HG02610 (cell line): ENCODE data around the gene UBR4.
"Not testable (repeated sequence)": the region's sequence is repeated elsewhere in the genome, so short reads cannot be mapped to it uniquely, and the experiment has no call there.

Experiments
- ATAC-seq: cut with Tn5 transposase; IDR thresholded peaks from one replicate; pipeline ENCODE4 v1.9.1; 2021; ENCODE audit warnings: mild to moderate bottlenecking, moderate library complexity; ENCODE audit not compliant: unreplicated experiment

The UBR4 gene

DNA sequence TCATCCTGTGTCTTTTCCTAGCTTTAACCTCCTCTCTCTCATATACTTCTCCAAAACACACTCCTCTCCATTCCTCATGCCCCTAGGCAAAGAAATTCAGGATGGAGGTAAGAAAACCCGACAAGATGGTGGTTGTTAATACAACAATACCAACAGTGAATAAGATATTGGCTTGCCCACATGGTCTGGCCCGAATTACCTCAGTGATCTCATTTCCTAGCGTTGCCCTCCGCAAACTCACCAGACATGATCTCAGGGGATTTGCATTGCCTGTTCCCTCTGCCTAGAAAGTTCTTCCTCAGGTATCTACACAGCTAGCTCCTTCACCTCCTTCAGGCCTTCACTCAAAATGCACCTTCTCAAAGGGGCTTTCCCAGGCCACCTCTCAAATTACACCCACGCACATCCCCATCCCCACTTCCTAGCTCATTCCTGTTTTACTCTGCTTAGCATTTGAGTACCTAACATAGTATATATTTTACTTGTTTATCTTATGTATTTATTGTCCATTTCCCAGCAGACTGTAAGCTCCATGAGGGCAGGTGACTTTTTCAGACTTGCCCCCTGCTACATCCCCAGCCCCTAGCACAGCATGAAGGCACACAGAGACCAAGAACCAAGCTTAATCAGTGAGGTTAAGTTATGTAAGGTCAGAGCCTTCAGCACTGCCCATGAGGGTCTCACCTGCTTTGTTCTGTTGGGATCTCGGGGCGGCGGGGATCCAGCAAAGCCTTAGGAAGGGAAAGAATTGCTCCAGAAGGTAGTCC is 10.2 kb upstream of the UBR4 start:
- ATAC-seq = no peak

- no peak for ATAC-seq
These were observed 9.4 kb upstream of the UBR4 start for GRCh38 chr1:19219451-19219850.

DNA sequence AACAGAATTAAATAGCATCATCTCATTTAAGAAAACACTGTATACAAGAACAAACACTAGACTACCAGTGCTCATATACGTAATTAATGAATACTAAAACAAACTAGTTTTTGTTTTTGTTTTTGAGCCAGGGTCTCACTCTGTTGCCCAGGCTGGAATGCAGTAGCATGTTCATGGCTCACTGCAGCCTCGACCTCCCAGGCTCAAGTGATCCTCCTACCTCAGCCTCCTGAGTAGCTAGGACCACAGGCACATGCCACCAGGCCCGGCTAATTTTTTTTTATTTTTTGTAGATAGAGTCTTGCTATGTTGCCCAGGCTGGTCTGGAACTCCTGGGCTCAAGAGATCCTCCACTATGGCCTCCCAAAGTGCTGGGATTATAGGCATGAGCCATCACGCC is 6.5 kb upstream of the UBR4 start:
- not testable (repeated sequence) for ATAC-seq

GRCh38 chr1:19213580-19213979 is 3.5 kb upstream of the UBR4 start:
- no peak for ATAC-seq

DNA sequence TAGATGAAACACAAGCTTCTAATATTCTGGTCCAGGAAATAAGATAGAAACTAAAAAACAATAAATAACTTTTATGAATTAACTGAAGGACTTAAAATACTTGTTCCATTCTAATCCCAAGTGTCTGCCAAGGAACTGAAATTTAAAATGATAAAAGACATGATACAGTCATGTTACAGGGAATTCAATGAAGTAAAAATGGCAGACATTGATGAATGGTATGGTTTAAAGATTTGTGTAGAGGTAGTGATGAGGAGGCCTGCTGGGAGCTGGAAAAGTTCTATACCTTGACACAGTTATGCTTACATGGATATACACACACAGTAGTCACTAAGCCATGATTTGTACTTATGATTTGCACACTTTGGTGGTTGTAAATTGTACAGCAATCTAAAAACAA is 2.1 kb upstream of the UBR4 start:
- ATAC-seq = no peak

- no peak for ATAC-seq
These were observed 895 bp upstream of the UBR4 start for GRCh38 chr1:19210772-19211549.

DNA sequence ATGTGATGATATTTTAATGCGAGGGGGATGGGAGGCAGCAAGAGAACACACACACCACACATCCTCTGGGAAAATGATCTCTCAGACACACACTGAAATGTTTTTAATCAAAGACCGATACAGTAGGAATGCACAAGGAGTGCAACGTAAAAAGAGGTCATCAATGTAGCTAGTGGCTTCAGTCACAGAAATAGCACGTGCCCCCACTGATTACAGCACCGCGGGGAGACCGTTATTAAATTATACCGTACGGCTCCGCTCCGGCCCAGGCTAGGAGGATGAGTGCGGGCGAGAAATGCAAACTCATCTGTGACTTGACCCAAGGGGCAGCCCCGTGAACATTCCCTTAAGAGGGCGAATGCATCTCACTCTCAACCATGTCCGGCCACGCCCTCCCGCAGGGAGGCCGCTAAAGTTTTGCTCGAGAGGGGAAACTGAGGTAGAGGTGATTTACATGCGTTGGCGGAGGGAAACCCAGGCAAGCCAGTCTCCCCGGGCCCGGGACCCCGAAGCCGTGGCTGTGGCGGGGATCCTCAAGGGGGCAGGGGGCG is 552 bp downstream of the UBR4 start:
- peak; percentile 56 for ATAC-seq

DNA sequence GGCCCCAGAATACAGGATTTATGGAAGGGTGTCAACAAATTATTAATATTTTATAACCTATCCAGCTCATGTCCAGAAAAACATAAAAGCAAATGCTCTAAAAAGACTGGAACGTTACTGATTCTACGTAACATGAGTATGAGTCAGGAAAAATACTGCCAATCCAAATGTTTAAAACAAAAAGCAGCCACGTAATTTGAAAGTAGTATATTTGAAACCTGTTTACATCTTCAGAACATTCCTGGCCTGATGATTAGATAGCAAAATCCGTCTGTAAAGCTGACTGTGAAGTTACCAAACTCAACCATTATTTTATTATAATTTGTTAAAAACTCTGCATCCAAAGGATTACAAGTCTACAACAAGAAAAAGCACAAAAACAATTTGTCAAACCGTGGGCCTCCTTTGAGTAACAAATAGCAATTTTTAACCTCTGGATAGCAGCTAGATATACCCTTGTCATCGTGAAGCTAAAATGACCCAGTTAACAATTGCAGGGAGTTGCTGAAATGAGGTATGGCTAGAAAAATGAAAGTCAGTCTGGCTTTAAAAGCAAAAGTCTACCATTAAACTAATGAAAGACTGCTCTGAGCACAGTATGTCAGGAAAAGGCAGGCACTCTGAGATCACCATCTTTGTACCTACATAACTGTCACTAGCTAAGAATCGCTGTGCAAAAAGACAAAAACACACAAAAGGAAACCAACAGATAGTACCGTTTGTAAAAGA is 1.2 kb downstream of the UBR4 start:
- ATAC-seq = no peak

GRCh38 chr1:19206947-19207346 is 3.1 kb downstream of the UBR4 start:
- ATAC-seq = no peak

- no peak for ATAC-seq
These were observed 4.2 kb downstream of the UBR4 start for GRCh38 chr1:19205845-19206244.

DNA sequence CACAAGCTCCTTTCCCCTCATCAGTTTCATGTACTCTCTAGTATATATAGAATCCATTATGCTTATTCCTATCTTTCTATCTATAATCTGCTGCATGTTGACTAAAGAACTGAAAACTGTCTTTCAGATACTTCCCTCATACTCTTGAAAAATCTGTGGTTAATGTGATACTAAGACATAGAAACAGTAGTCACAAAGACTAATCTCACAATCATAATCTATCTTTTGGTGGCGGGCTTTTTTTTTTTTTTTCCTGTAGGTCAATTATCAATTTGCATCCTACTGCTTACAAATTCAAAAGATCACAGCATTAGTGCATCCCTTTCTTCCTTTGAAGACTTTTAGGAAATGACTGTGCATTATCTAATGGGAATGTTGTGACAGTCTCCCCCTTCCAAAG is 4.7 kb downstream of the UBR4 start:
- ATAC-seq = no peak

DNA sequence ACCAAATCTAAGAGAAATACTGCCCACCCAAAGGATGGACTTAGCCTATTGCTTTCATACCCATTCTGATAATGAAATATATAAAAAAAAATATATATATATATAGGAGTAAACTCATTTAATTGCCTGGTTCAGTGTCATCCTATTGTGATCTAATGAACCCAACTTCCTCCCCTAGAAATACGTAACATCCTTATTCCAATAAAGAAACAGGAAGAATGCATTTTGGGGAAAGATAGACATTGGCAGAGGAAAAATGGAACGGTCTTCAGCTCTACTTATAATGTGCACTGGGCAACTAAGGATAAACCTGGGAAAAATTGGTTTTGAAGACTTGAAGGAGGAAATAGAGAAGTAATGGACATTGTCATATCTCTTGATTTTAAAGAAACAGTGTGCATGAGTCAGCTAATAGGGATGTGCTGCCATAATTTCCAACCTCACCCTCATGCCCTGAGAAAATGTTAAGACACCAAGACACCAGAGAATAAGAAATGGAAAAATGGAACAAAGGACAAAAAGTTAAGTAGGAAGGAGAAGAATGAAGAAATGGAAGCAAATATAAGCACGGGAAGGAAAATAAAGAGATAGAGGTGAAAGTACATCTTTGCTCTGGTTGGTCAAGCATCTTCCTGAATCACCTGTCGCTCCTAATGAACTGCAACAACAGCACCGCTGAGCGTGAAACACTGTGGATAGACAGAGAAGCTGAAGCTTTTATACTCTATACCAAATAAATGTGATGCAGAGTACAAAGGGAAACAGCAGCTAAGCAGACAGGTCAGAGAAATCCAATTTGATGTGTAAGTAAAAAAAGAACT is 5.4 kb downstream of the UBR4 start:
- ATAC-seq = no peak

DNA sequence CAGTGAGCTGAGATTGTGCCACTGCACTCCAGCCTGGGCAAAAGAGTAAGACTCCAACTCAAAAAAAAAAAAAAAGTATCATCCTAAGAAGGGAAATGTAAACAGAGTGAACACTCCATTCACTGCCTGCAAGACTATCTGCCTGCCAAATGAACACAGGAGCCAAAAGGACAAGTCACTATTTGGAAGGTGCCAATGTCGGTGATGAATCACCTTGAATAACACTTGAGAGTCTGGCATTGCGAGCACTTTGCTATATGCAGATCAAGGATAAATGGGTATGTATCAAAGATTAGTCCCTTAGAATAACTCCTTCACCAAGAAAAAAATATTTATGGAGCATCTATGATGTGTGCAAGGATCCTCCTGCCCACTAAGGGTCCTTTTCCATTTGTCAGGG is 6.6 kb downstream of the UBR4 start:
- ATAC-seq = no peak

- ATAC-seq = no peak
These were observed 7.7 kb downstream of the UBR4 start for GRCh38 chr1:19202396-19202795.

DNA sequence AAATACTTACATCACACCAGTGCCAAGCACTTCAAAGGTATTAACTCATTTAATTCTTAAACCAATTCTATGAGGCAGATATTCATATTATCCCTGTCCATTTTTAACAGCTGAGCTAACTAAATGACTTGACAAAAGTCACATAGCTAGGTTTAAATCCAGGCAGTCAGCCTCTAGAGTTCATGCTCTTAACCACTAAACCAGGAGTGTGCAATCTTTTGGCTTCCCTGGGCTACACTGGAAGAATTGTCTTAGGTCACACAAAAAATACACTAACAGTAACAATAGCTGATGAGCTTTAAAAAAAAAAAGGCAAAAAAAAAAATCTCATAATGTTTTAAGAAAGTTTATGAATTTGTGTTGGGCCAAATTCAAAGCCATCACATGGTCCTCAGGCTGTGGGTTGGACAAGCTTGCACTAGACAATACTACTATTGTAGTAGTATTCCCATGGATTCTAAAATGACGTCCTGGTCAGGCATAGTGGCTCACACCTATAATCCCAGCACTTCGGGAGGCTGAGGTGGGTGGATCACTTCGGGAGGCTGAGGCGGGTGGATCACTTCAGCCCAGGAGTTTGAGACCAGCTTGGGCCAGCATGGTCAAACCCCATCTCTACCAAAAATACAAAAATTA is 10.0 kb downstream of the UBR4 start:
- ATAC-seq = no peak

GRCh38 chr1:19199329-19199968 is 10.6 kb downstream of the UBR4 start:
- ATAC-seq = no peak

DNA sequence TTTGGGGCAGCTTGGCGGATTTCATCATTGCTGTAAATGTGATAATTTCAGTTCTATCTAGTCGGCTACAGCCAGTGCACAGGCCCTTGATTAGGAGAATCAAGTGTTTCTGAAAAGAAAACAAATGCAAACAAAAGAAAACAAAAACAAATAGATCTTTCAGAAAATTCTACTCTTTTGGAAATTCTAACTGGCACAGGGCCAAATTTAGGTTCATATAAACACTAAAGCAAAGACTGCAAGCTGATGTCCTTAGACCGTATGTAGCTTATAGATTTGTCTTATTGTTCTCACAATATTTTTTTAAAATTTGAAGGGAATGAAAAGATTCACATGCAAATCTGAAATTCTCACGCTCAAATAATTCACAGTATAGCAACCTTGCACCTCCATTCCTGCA is 11.2 kb downstream of the UBR4 start:
- ATAC-seq = no peak

DNA sequence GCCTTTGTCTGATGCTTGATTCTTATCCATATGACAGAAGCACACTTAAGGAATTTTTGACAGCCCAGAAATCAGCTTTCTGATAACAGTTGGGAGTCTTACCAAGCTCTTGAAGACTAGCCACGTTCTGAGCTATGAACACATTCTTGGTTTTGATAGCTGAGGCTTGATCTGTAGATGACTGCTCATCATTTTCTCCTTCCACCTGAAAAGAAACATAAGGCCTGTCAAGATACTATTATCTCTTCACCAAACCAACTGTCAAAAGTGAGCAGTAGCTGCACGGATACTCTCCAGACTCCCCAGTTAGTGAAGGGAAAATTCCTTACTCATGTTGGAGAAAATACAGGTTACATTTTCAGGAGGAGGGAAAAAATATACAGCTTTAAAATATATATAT is 12.2 kb downstream of the UBR4 start:
- no peak for ATAC-seq

DNA sequence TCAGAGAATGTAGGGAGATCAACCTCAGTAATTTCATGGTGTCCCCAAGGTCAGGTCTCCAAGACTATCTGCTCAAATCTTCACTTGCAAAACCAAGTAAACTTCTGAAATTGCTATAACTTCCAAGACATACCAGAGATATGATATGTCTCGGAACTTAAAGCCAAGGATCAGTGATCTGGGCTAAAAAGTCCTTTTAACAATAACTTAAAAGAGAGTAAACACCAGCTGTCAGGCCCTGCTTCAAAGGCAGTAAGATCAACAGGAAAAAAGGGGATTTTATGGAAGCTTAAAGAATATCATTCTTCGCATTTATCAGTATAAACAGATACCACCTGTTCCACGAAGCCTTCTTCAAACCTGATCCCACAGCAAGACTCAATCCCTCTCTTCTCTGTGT is 13.7 kb downstream of the UBR4 start:
- no peak for ATAC-seq

DNA sequence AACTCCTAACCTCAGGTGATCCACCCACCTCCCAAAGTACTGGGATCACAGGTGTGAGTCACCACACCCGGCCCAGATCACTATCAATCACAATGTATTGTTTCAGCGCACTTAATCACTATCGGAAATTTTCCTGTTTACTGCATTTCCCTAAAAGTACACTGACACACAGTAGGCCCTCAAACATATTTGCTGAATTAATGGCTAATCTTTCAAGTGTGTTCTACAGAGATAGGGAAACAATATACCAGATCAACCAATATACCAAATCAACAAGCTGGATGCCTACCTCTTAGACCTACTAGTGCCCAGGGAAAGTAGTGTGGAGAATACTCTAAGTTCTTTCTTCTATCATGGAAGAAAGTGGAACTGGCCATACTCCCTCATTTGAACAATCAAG is 17.1 kb downstream of the UBR4 start:
- ATAC-seq = no peak
